Measurements from ENCODE around the gene CBX8.
A peak's percentile ranks its signal among the peaks of the same experiment; 100 is the strongest.

The CBX8 gene

GRCh38 chr17:79796763-79797491, at the start of gene CBX8:
CBX8 (minus strand) TSS chr17:79797077; CDS start chr17:79796998, 79 bp downstream.
- FAIRE-seq (peak; percentile 98), DNase-seq (ENCODE audit: insufficient read length, low spot score) (peak; percentile 99)

DNA sequence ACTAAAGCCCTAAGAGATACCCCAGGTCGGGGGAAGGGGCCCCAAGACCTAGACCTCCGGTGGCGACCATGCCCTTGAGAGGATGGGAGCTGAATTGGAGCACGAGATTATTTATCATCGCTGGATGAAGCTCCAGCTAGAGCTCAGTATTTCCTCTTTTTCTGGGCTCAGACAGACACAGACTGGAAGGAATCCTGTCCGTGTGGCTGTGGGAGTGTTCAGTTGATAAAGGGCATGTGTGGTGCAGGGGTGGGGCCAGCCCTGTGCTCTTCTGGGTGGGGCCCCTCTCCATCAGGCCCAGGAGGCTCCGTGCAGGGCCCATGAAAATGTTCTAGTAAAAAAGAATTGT, 48.7 kb upstream of the CBX8 start:
- no peak for FAIRE-seq
- no peak for DNase-seq (ENCODE audit: insufficient read length, low spot score)

- DNase-seq (ENCODE audit: insufficient read length, low spot score) = no peak
- no peak for FAIRE-seq
These were observed 48.2 kb upstream of the CBX8 start for GRCh38 chr17:79844869-79845600.

GRCh38 chr17:79843816-79844800, 47.2 kb upstream of the CBX8 start:
- FAIRE-seq (no peak), DNase-seq (ENCODE audit: insufficient read length, low spot score) (peak; percentile 57)

- FAIRE-seq (no peak), DNase-seq (ENCODE audit: insufficient read length, low spot score) (no peak)
These were observed 46.6 kb upstream of the CBX8 start for GRCh38 chr17:79843474-79843815.

GRCh38 chr17:79842656-79843473, 46.0 kb upstream of the CBX8 start:
- no peak for FAIRE-seq

GRCh38 chr17:79842136-79842655, 45.3 kb upstream of the CBX8 start:
- DNase-seq (ENCODE audit: insufficient read length, low spot score) (no peak), FAIRE-seq (no peak)

More at GRCh38 chr17:79842656-79843473, 46.0 kb upstream of the CBX8 start:
- DNase-seq (ENCODE audit: insufficient read length, low spot score) = no peak

DNA sequence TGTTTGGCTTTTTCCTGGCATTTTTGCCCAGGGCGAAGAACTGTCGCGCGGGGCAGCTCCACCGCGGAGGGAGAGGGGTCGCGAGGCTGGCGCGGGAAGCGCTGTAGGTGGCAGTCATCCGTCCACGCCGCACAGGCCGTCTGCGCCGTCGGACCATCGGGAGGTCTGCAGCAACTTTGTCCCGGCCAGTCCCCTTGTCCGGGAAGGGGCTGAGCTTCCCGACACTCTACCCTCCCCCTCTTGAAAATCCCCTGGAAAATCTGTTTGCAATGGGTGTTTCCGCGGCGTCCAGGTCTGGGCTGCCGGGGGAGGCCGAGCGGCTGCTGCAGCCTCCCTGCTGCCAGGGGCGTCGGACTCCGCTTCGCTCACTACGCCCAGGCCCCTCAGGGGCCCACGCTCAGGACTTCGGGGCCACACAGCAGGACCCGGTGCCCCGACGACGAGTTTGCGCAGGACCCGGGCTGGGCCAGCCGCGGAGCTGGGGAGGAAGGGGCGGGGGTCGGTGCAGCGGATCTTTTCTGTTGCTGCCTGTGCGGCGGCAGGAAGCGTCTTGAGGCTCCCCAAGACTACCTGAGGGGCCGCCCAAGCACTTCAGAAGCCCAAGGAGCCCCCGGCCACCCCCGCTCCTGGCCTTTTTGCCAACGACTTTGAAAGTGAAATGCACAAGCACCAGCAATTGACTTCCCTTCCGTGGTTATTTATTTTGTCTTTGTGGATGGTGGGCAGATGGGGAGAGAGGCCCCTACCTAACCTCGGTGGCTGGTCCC, 44.7 kb upstream of the CBX8 start:
- FAIRE-seq (no peak), DNase-seq (ENCODE audit: insufficient read length, low spot score) (no peak)

- DNase-seq (ENCODE audit: insufficient read length, low spot score) (no peak), FAIRE-seq (no peak)
These were observed 44.1 kb upstream of the CBX8 start for GRCh38 chr17:79840989-79841286.

DNA sequence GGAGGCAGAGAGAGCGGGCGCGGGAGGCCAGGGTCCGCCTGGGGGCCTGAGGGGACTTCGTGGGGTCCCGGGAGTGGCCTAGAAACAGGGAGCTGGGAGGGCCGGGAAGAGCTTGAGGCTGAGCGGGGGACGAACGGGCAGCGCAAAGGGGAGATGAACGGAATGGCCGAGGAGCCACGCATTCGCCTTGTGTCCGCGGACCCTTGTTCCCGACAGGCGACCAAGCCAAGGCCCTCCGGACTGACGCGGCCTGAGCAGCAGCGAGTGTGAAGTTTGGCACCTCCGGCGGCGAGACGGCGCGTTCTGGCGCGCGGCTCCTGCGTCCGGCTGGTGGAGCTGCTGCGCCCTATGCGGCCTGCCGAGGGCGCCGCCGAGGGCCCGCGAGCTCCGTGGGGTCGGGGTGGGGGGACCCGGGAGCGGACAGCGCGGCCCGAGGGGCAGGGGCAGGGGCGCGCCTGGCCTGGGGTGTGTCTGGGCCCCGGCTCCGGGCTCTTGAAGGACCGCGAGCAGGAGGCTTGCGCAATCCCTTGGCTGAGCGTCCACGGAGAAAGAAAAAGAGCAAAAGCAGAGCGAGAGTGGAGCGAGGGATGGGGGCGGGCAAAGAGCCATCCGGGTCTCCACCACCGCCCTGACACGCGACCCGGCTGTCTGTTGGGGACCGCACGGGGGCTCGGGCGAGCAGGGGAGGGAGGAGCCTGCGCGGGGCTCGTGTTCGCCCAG, 43.6 kb upstream of the CBX8 start:
- no peak for DNase-seq (ENCODE audit: insufficient read length, low spot score)
- FAIRE-seq = no peak

DNA sequence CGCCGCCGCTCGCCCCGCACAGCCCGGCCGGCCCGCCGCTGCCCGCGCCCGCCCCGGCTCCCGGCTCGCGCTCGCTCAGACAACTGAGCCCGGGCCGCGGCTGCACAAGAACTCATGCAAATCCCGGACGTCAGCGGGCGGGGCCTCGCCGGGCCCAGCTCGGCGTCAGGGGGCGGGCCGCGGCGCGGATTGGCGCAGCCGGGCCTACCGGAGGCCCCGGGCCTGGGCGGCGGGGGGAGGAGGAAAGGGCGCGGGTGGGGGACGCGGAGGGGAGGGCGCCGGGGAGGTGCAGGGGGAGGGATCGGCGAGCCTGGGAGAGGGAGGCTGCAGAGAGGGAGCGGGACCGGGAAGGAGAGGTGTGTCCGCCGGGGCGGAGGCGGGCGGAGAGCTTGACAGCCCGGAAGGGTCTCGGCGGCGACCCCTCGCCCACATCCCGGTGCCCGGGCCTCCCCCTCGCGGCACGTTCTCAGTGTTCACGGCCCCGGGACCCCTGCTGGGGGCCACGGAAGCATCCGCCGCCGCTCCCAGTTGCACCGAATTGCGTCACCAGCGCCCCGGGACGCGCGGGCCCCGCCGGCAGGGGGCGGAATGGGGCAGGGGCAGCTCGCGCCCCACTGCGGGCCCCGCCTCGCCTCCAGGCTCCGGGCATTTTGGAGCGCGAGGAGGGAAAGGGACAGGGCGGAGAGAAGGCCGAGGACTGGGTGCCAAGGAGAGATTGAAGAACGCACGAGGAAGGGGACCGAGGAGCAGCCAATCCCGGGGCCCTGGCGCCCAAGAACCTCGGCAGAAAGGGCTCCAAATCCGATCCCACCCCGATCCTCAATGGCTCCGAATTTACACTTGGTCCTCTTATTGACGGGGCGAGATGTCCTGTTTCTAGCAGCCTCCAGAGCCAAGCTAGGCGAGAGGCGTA, 42.7 kb upstream of the CBX8 start, which contains the start of gene CBX4:
CBX4 (minus strand) TSS at position 85 of the 913 bp plus-strand sequence. CDS start 189 bp downstream, outside the sequence.
- DNase-seq (ENCODE audit: insufficient read length, low spot score) = peak; percentile 94
- FAIRE-seq = peak; percentile 68

GRCh38 chr17:79838522-79839274, 41.8 kb upstream of the CBX8 start:
- DNase-seq (ENCODE audit: insufficient read length, low spot score) (peak; percentile 37), FAIRE-seq (no peak)

GRCh38 chr17:79837888-79838521, 41.1 kb upstream of the CBX8 start:
- FAIRE-seq = no peak
- DNase-seq (ENCODE audit: insufficient read length, low spot score) = no peak

DNA sequence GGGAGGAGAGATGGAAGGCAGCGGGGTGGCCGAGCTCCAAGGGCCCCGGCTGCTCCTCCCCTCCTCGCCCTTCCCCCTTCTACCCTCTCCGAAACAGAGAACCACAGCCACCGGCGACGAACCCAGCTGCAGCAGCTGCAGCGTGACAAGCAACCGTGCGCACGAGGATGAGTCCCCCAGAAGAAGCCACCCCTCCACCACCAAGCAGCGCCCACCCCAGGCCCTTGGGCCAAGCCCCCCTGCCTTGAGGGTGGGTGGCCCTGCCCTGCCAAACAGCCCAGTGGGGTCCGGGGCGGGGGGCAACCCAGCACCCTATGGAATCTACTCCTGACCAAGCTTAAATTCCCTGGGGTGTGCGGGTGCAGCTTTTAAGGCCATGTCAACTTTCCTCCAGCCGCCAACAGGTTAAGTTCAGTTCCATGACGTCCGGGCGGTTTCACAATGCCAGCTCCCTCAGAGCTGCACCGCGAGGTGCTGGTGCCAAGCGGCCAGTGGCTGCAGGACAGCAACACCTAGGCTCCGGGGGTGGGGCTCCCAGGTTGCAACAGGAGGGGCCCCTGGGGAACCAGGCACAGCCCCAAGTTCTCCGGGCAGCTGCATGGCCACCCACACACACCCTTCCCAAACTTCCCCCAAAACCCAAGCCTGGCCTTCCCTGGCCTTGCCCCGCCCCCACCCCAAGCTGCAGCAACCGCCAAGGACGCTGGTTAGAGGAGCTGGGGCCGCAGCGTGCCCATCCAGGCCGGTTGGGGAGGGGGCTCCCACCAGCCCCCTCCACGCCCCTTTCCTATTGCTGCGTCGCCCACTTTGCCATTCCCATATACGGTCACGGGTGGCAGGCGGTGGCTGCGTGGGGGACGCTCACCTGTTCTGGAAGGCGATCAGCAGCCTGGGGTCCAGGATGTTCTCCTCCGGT, 40.4 kb upstream of the CBX8 start:
- FAIRE-seq = no peak
- DNase-seq (ENCODE audit: insufficient read length, low spot score) = no peak

DNA sequence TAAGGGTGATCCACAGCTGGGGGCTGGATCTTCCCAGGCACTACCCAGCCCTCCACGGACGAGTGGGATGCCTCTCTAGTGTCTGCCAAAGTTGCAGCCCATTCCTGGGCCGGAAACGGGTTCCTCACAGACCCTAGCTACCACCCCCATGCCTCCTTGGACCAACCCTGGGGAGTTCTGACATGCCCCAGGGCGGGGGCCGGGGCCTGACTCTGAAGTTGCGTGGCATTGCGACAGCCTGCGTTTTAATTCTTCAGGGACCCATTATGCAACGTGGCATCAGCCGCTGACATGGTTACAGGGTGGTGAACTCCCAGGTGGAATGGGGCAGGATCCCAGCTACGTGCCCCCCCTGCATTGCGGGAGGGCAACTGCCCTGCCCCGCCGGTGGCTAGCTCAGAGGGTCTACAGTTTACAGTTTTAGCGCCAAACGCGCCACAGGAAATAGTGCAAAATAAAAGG, 39.7 kb upstream of the CBX8 start:
- DNase-seq (ENCODE audit: insufficient read length, low spot score) (no peak), FAIRE-seq (no peak)
